CD14-positive monocyte (primary cell): ENCODE measurements around the gene NUP93. TPM values are rescaled to one million over a fixed set of nuclear protein-coding genes. Genes with fewer than 3 reads are reported as not detected.

Experiments
- DNase-seq, 3 donors: peaks; one replicate each; pipeline ENCODE4 v3.0.0-alpha.2; 2011 to 2022
- H2AFZ ChIP-seq: 2 replicates; pipeline ENCODE4 v1.6.0; 2012; ENCODE audit warnings: mild to moderate bottlenecking, low read depth, low read length, inconsistent platforms; ENCODE audit not compliant: insufficient read depth, poor library complexity, severe bottlenecking
- H3K27ac ChIP-seq, 2 donors: 1 replicate in 1 of 2; 2 replicates in 1 of 2; pipeline ENCODE4 v1.5.1; 2012 to 2013; ENCODE audit warnings: low read length in 2 of 2, control low read depth in 1 of 2, inconsistent platforms in 1 of 2, low read depth in 1 of 2, mild to moderate bottlenecking in 1 of 2
- H3K27me3 ChIP-seq, 2 donors: one replicate each; pipeline versions ENCODE4 v1.6.0 to v1.6.1; 2011 to 2013; ENCODE audit warnings: low read length in 2 of 2; ENCODE audit not compliant: control insufficient read depth in 2 of 2, insufficient read depth in 2 of 2
- H3K36me3 ChIP-seq, 2 donors: replicated peaks in 1 of 2; 1 replicate in 1 of 2; 2 replicates in 1 of 2; pipeline versions ENCODE4 v1.5.1 to v1.6.1; 2012 to 2013; ENCODE audit warnings: low read length in 2 of 2, control low read depth in 1 of 2, inconsistent platforms in 1 of 2, mild to moderate bottlenecking in 1 of 2; ENCODE audit not compliant: insufficient read depth in 2 of 2, control insufficient read depth in 1 of 2
- H3K4me1 ChIP-seq, 2 donors: 1 replicate in 1 of 2; 2 replicates in 1 of 2; pipeline versions ENCODE4 v1.5.1 to v1.6.1; 2012 to 2013; ENCODE audit warnings: low read length in 2 of 2, control low read depth in 1 of 2, inconsistent platforms in 1 of 2, mild to moderate bottlenecking in 1 of 2, moderate library complexity in 1 of 2; ENCODE audit not compliant: insufficient read depth in 2 of 2, control insufficient read depth in 1 of 2
- H3K4me2 ChIP-seq: replicated peaks from 2 replicates; pipeline ENCODE3; 2012; ENCODE audit warnings: low read length, moderate library complexity, mild to moderate bottlenecking; ENCODE audit not compliant: poor library complexity, severe bottlenecking; ENCODE audit errors: extremely low read depth
- H3K4me3 ChIP-seq, 3 experiments: fragments of 200-600 bp in 1 of 3; sonication (generic) in 1 of 3; replicated peaks in 1 of 3; 1 replicate in 2 of 3; 2 replicates in 1 of 3; pipeline ENCODE4 v1.5.1; 2011 to 2013; ENCODE audit warnings: low read length in 3 of 3, mild to moderate bottlenecking in 3 of 3, control low read depth in 2 of 3, low read depth in 2 of 3, inconsistent platforms in 1 of 3, moderate library complexity in 1 of 3
- H3K79me2 ChIP-seq: 2 replicates; pipeline ENCODE4 v1.6.0; 2012; ENCODE audit warnings: mild to moderate bottlenecking, control low read depth, inconsistent platforms, low read length, moderate library complexity; ENCODE audit not compliant: insufficient read depth
- H3K9ac ChIP-seq: 2 replicates; pipeline ENCODE4 v1.6.0; 2017; ENCODE audit warnings: low read length, mild to moderate bottlenecking; ENCODE audit not compliant: insufficient read depth, poor library complexity, severe bottlenecking
- H3K9me3 ChIP-seq, 2 donors: replicated peaks in 1 of 2; 1 replicate in 1 of 2; 2 replicates in 1 of 2; pipeline versions ENCODE4 v1.5.1 to v1.6.1; 2012 to 2013; ENCODE audit warnings: low read length in 2 of 2, control low read depth in 1 of 2; ENCODE audit not compliant: control insufficient read depth in 1 of 2, insufficient read depth in 1 of 2
- H4K20me1 ChIP-seq: 2 replicates; pipeline ENCODE4 v1.6.0; 2012; ENCODE audit warnings: mild to moderate bottlenecking, low read length, control low read depth, moderate library complexity; ENCODE audit not compliant: insufficient read depth
- H3K27ac Mint-ChIP-seq, 7 donors: one replicate each; pipeline ENCODE4 v1.8.0; 2020; ENCODE audit warnings: mild to moderate bottlenecking in 7 of 7, mixed read lengths in 7 of 7, moderate library complexity in 6 of 7, inconsistent platforms in 2 of 7
- H3K27me3 Mint-ChIP-seq, 3 donors: one replicate each; pipeline ENCODE4 v1.8.0; 2021 to 2022; ENCODE audit warnings: low read depth in 3 of 3, mild to moderate bottlenecking in 3 of 3, mixed read lengths in 3 of 3, moderate library complexity in 3 of 3, inconsistent platforms in 1 of 3
- H3K36me3 Mint-ChIP-seq, 2 donors: one replicate each; pipeline ENCODE4 v1.8.0; 2020; ENCODE audit warnings: mixed read lengths in 2 of 2, inconsistent platforms in 1 of 2, mild to moderate bottlenecking in 1 of 2
- H3K4me1 Mint-ChIP-seq: one replicate; pipeline ENCODE4 v1.8.0; 2020; ENCODE audit warnings: mild to moderate bottlenecking, mixed read lengths
- H3K4me3 Mint-ChIP-seq, 2 donors: one replicate each; pipeline ENCODE4 v1.8.0; 2020; ENCODE audit warnings: mild to moderate bottlenecking in 2 of 2, mixed read lengths in 2 of 2, moderate library complexity in 1 of 2
- H3K9me3 Mint-ChIP-seq, 7 donors: one replicate each; pipeline ENCODE4 v1.8.0; 2020 to 2022; ENCODE audit warnings: mixed read lengths in 7 of 7, mild to moderate bottlenecking in 6 of 7, moderate library complexity in 6 of 7, inconsistent platforms in 2 of 7
- CTCF ChIP-seq: fragments of 200-600 bp; IDR thresholded peaks from one replicate; pipeline ENCODE4 v1.8.0; 2022; ENCODE audit warnings: antibody characterized with exemption, mild to moderate bottlenecking
- WGBS: methylation state at CpG from one replicate; pipeline ENCODE4 v1.1.5; 2013; ENCODE audit warnings: missing lambda C conversion rate; ENCODE audit not compliant: insufficient coverage; 5-methylcytosine and 5-hydroxymethylcytosine counted together
- intact Hi-C, 2 donors: fragments of 100-400 bp; cut with micrococcal nuclease; formaldehyde crosslinking; loops; one replicate each; pipeline versions ENCODE4 v1.15.0 to v1.15.1; 2023
- polyA plus RNA-seq, 3 donors: library from polyadenylated mRNA; depleted of rRNA in 1 of 3; unstranded in 2 of 3; stranded (reverse) in 1 of 3; fragments of 300-500 nt in 2 of 3; fragments of >200 nt in 1 of 3; fragmentation: Illumina TruSeq in 2 of 3; gene quantifications; 1 replicate in 2 of 3; 2 replicates in 1 of 3; pipeline ENCODE4 v1.2.3, GENCODE V29; 2012 to 2021

NUP93 gene
- polyA plus RNA-seq, 3 donors: 46.6 to 77.7 (median 59.4) TPM

GRCh38 chr16:56781528-56781961 is 51.6 kb downstream of the NUP93 start:
- Mint-ChIP-seq H3K9me3 (no peaks in the 10 kb centered on the region), H3K4me3 (no peak overlapping the region), H3K27me3 (no peaks in the 10 kb centered on the region), H3K4me1 (peaks cover 26% of the 10 kb centered on the region), H3K27ac (no peak overlapping the region), H3K36me3 (peaks cover 8 to 12% of the 10 kb centered on the region in 2 donors)
- Histone ChIP-seq H3K4me3 (no peak overlapping the region), H3K36me3 (no peaks in the 10 kb centered on the region), H3K4me2 (no peak overlapping the region), H2AFZ (no peak overlapping the region), H3K79me2 (peaks cover 24% of the 10 kb centered on the region), H3K27me3 (no peaks in the 10 kb centered on the region), H3K27ac (no peak overlapping the region), H3K4me1 (peaks cover 11 to 19% of the 10 kb centered on the region in 2 donors), H3K9me3 (no peaks in the 10 kb centered on the region), H3K9ac (no peak overlapping the region), H4K20me1 (peaks cover 63% of the 10 kb centered on the region)
- TF ChIP-seq CTCF: no peak
- no peak for DNase-seq
- intact Hi-C loops: no loop called here
- WGBS: 89% methylated on average over 4 of the region's 6 CpGs

- Histone ChIP-seq H3K79me2 (peaks cover 16% of the 10 kb centered on the region), H3K27ac (no peak overlapping the region), H3K4me3 (no peak overlapping the region), H3K36me3 (peaks cover 0 to 8% of the 10 kb centered on the region in 2 donors), H3K9me3 (no peaks in the 10 kb centered on the region), H3K4me1 (peaks cover 3 to 6% of the 10 kb centered on the region in 2 donors), H2AFZ (no peak overlapping the region), H4K20me1 (peaks cover 62% of the 10 kb centered on the region), H3K4me2 (no peak overlapping the region), H3K9ac (no peak overlapping the region), H3K27me3 (no peaks in the 10 kb centered on the region)
- Mint-ChIP-seq H3K4me1 (peaks cover 21% of the 10 kb centered on the region), H3K4me3 (no peak overlapping the region), H3K27me3 (no peaks in the 10 kb centered on the region), H3K36me3 (peaks cover 10% of the 10 kb centered on the region in 2 donors), H3K27ac (no peak overlapping the region), H3K9me3 (no peaks in the 10 kb centered on the region)
- WGBS: 100% methylated on average over 1 of the region's 5 CpGs
- DNase-seq: no peak
- TF ChIP-seq CTCF: no peak
- intact Hi-C loops: no loop called here
Observed at GRCh38 chr16:56783344-56783743, 53.4 kb downstream of the NUP93 start.
